DMS153 treated with DMSO at 0.1 percent for 48 hours (cell line): Measurements from ENCODE around the gene CCDC85C.

Experiments
- DNase-seq: peaks from one replicate; lab custom pipeline; 2025; ENCODE audit not compliant: unreplicated experiment; lab: John Stamatoyannopoulos, UW

CCDC85C gene

DNA sequence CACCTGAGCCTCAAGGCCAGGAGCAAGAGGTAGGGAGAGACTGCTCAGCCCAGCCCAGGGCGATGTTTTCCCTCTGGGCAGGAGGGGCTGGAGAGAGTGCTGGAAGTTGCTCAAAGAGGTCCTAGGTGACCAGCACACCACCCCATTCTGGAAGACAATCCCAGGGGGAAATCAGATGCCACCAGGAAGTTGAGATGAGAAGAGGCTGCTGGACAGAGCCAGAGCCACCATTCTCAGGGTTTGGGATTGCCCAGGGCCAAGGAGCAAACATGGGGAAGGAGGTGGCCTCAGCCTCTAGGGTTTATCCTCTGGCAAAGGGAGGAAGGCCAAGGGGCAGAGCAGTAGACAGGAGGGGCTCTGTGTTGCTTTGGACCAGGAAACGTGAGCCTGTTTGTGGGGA is 11.6 kb downstream of the CCDC85C start:
- no peak for DNase-seq

DNA sequence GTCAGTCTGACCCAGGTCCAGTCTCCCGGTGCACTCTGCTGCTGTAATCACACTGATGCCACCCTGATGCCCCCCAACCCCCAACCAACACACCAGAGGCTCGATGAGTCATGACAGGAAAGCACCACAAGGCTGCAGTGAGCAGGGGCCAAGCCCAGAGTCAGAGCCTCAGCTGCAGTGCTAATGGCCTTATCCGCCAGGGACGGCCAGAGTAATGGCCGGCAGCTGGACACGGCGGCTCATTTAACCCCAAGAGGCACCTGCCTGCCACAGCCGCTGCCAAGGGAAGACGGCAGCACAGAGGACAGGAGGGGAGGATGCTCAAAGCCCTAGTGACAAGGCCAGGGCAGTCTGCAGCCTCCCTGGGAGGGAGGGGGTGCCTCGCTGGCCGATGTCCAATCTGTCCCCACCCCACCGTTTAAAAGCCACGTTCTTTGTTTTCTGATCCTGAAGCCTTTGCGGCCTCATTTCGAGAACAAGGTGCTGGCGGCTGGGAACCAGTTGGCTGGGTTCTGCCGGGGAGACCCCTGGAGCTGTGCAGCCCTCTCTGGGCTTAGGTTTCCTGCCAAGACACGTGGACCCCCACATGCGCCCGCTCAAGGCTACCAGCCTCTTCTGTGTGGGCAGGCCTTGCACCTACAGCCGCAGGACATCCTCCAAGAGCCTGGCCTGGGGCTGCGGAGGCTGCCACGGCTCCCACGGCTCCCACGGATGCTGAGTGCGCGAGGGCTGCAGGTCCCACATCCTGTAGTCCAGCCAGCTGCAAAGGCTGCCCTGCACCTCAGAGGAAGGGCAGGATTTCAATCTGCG is 13.1 kb downstream of the CCDC85C start:
- DNase-seq: no peak

DNA sequence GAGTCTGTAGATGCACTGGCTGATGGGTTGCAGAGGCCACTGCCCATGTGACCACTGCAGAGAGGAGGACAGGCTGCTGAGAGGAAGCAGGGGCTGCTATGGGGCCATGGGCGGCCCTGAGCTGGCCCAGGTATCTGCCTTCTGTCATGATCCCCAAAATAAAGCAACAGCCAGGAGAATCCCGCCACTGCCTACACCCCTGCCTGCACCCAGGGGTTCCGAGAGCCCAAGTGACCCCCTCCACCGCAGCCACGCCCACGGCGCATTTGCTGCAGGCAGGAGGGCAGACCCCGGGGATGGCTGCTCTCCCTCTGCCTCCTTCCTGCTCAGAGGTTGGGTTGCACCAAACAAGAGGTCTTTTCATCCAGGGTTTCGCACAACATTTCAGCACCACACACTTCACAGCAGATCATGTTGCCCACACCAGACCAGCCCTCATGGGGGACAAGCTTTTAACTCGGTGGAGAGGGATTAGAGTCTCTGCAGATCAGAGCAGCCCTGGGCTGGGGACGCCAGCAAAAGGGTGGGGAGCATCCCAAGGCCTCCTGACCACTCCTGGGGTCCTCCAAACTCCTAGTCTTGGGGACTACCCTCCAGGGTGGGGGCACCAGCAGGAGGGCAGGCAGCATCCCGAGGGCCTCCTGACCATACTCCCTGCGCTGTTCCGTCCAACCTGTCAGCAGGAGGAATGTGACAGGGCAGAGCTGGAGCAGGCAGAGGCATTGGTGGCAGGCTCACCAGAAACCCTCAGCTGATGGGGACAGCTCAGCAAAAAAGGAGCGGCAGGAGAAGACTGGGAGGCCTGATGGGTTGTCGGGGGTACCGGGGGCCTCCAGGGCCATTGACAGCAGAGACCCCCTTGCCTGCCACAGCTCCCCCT is 14.1 kb downstream of the CCDC85C start:
- DNase-seq: no peak

GRCh38 chr14:99589031-99589441 is 15.0 kb downstream of the CCDC85C start:
- DNase-seq: no peak

DNA sequence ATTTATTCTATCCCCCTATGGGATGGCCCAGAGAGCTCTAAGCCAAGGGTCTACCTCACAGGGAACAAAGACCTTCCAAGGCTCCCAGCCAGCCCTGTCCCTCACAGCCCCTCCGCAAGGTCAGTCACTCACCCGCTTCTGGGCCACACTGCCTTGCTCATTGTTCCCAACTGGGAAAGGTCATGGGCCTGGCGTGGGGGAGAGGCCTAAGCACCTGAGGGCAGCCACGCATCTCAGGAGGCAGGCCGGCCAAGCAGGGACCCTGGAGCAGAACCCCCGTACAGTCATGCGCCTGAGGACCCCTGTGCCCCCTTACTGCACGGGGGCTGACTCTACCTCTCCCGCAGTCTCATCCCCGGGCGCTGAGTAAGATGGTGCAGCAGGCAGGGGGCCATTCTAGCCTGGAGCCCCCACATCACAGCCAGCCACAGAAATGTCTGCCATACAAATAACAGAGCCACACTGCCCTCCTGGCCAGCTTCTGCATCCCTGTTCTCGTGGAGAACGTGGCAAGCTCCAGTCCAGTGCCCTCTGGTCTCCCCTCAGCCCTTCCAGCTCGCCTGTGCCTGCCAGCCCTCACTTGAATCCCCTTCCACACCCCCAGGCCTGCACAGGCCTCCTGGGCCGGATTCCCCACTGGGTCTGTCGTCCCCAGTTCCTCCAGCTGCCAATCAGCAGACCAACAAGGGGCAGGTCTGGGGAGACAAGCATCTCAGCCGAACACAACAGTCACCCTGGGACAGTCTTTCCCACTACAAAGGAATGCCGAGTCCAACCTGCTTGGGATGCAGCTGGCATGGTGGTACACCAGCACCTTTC is 16.3 kb downstream of the CCDC85C start:
- no peak for DNase-seq

DNA sequence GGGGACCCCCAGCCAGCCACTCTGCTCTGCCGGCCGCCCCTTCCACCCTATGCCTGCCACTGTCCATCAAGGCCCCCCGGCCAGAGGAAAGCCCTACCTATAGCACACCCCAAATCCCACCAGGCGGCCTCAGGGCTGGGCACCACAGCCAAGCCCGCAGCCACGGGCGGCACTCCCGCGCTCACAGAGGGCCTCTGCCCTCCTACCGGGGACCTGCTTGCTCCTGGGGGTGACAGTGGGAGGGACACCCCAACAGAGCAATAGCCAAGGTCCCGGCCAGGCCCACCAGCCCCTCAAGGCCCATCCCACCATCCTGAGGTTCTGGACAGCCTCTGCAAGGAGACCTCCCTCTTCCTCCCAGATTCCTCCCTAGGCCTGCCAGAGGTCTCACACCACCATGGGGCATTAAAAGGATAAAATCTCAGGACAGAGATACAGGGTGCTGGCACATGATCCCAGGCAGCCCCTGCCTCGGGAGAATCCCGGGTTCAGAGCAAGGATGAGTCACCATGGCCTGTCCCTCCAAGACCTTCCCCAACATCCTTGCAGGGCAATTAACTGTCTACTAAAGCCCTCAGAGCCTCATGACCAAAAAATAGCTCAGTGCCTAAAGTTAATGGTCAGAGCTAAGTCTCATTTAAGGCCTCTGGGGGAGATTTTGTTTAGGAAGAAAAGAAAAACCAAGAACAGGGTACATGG is 17.1 kb downstream of the CCDC85C start:
- no peak for DNase-seq

DNA sequence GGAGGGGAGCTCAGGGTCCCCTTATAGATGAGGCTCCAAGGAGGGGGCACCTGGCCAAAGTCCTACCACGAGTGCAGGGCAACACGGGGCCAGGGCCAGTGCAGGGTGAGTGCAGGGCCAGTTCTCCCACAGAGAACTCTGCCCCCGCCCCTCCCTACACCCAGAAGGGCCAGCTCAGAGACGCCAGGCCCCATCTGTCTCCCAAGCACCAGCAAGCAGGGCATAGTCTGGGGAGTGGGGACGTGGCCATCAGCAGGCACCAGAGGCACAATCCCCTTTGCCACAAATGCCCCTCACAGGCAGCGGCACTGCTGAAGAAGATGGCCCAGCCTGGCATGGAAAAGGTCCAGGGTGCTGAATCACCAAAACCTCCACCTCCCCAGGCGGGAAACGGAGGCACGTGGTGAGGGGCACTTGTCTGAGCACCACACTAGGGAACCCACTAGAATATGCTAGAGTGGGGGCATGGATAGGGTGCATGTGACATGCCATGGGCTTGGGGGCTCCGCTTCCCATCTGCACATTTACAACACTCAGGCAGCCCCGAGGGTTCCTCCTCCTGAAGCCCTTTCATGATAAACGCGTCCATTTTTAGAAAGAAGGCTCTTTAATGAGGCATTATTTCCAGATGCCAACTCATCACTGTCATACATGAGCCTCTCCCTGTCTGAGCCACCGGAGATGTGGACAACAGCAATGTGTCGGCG is 17.8 kb downstream of the CCDC85C start:
- DNase-seq: no peak

DNA sequence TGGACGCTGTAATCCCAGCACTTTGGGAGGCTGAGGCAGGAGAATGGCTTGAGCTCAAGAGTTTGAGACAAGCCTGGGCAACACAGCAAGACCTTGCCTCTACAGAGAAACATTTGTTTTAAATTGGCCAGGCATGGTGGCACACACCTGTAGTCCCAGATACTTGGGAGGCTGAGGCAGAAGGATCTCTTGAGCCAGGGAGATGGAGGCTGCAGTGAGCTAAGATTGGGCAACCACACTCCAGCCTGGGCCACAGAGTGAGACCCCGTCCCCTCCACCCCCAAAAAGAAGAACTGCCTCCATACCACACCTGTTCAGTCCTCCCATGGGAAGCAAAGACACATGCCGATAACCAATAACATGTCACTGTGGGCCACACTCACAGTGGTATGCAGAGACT is 19.2 kb downstream of the CCDC85C start:
- no peak for DNase-seq

- DNase-seq: no peak
Measured at GRCh38 chr14:99581938-99582337, 22.1 kb downstream of the CCDC85C start.

GRCh38 chr14:99581374-99581773 is 22.6 kb downstream of the CCDC85C start:
- no peak for DNase-seq

GRCh38 chr14:99579903-99580571 is 24.0 kb downstream of the CCDC85C start:
- no peak for DNase-seq

- DNase-seq: no peak
Measured at GRCh38 chr14:99579120-99579836, 24.7 kb downstream of the CCDC85C start.

- no peak for DNase-seq
Measured at GRCh38 chr14:99578541-99579101, 25.4 kb downstream of the CCDC85C start.

GRCh38 chr14:99576761-99577705 is 27.0 kb downstream of the CCDC85C start:
- DNase-seq: no peak

DNA sequence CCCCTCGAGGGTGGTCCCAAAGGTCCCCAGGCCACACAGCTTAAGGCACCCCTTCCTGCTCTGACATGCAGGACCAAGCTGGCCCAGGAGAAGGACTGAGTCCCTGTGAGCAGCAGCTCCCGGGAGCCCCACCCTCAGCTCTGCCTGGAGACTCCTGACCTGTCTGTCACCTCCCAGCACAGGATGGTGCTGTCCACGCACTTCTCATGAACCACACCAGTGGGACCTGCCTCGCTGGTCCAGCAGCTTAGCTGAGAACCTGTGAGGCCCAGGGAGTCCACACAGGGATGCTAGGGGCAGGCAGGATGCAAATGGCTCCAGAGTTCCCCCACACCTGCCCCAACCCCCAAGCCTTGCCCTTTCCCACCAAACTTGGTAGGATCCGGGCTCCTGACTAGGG is 27.7 kb downstream of the CCDC85C start:
- DNase-seq: no peak

DNA sequence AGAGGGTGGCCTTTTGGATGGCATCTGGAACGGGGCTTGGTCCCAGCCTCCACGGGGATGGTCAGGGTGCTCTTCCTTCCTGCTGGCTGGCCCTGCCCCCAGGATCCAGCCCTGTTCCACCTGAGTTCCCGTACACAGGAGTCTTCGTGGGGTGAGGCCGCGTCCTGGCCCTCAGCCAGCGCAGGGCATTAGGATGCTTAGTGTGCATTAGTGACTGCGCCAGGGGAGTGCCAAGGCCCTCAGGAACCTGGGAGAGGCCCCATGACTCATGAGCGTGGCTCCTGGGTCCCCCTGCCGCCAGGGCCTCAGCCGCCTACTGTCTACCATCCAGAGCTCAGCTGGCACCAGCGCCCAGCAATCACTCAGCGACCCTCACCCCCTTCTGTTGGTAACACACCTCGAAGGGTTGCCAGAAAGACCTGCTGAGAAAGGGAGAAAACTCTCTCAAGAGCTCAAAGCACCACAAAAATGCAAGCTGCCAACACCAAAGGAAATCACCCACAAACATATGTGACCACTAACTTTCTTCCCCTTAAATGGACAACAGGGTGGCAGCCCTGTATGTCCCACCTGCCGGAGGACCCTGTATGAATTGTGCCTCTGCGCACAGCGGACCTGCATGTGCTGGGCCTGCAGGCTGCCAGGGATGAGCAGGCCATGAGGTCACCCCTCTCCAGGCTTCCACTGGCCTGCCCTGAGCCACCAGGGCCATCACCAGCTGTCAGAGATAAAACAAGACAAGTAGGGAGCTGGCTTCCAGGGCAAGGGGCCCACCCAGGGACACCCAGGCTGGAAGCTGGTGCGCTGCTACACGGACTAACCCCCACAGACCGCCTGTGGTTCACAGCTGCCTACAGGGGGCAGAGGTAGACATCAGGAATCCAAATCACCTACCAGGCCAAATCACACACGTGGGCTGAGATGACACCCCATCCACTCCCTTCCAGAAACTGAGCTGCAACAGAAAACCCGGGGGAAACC is 28.7 kb downstream of the CCDC85C start:
- DNase-seq: no peak
